Measurements from ENCODE around the gene BUD31. TPM values are rescaled to one million over a fixed set of nuclear protein-coding genes. Genes with fewer than 3 reads are reported as not detected.

Gene BUD31
- total RNA-seq, 4 donors from 2014 or later: 23.3 to 46.8 (median 28.0) TPM

DNA sequence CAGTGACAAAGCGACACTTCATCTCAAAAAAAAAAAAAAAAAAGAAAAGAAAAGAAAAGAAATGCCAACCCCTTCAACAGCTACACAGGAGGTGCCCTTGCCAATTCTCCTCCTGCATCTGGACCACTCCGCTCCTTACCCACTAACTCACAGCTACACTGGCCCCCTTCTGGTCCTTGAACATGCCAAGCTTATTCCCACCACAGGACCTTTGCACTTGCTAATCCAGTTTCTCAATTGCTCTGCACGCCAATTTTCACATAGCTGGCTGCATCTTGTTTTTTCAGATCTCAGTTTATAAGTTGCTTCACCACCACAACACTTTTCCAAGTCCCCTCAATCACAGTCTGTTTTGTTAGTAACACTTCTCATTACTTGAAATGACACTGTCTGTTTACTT, 5.9 kb upstream of the BUD31 start:
- H3K36me3 ChIP-seq: peaks cover 0 to 59% of the 10 kb centered on the region in 2 donors
- H3K27me3 ChIP-seq: no peaks in the 10 kb centered on the region
- no peaks in the 10 kb centered on the region for H3K9me3 ChIP-seq
- in situ Hi-C loops (cut with MboI; ENCODE audit: low sequenced_read_pairs in 4 of 4) (no loop called here), intact Hi-C loops (cut with DNase I; ENCODE audit: low total_unique reads) (no loop called here)
- no peak for ATAC-seq
- H3K4me3 ChIP-seq: no peak overlapping the region
- no peak for DNase-seq
- peaks cover 27 to 38% of the 10 kb centered on the region in 2 donors for H3K4me1 ChIP-seq
- H3K27ac ChIP-seq: no peak overlapping the region
- TF ChIP-seq POLR2A (IDR thresholded peaks at IDR 0.05): no peak
- TF ChIP-seq, protein P1, sequence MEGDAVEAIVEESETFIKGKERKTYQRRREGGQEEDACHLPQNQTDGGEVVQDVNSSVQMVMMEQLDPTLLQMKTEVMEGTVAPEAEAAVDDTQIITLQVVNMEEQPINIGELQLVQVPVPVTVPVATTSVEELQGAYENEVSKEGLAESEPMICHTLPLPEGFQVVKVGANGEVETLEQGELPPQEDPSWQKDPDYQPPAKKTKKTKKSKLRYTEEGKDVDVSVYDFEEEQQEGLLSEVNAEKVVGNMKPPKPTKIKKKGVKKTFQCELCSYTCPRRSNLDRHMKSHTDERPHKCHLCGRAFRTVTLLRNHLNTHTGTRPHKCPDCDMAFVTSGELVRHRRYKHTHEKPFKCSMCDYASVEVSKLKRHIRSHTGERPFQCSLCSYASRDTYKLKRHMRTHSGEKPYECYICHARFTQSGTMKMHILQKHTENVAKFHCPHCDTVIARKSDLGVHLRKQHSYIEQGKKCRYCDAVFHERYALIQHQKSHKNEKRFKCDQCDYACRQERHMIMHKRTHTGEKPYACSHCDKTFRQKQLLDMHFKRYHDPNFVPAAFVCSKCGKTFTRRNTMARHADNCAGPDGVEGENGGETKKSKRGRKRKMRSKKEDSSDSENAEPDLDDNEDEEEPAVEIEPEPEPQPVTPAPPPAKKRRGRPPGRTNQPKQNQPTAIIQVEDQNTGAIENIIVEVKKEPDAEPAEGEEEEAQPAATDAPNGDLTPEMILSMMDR (IDR thresholded peaks at IDR 0.05 in 4 of 5, conservative IDR thresholded peaks at IDR 0.05 in 1 of 5): no peak

DNA sequence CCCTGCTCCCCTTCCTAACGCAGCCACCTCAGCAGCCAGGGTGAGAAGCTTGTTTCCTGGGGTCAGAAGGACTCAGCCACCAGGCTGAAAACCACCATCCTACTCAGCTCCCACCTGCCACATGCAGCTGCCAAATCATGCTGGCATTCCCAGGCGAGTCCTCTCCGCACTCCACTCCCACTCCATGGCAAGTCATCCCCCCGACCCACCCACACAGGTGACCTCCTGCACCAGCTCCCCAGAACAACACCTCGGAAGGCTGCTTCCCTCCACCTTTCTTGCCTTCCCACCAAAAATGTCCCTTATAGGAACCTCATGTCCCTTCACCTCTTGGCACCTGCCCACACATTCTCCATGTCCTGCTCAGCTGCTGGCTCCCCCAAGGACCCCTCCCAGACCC, 5.0 kb upstream of the BUD31 start:
- H3K9me3 ChIP-seq: no peaks in the 10 kb centered on the region
- no peaks in the 10 kb centered on the region for H3K27me3 ChIP-seq
- intact Hi-C loops (cut with DNase I; ENCODE audit: low total_unique reads) (no loop called here), in situ Hi-C loops (cut with MboI; ENCODE audit: low sequenced_read_pairs in 4 of 4) (no loop called here)
- DNase-seq (no peak), ATAC-seq (no peak)
- H3K27ac ChIP-seq: no peak overlapping the region
- peaks cover 27 to 38% of the 10 kb centered on the region in 2 donors for H3K4me1 ChIP-seq
- TF ChIP-seq, protein P1 (IDR thresholded peaks at IDR 0.05 in 4 of 5, conservative IDR thresholded peaks at IDR 0.05 in 1 of 5): no peak
- TF ChIP-seq POLR2A (IDR thresholded peaks at IDR 0.05): no peak
- H3K36me3 ChIP-seq: peaks cover 0 to 53% of the 10 kb centered on the region in 2 donors
- no peak overlapping the region for H3K4me3 ChIP-seq

DNA sequence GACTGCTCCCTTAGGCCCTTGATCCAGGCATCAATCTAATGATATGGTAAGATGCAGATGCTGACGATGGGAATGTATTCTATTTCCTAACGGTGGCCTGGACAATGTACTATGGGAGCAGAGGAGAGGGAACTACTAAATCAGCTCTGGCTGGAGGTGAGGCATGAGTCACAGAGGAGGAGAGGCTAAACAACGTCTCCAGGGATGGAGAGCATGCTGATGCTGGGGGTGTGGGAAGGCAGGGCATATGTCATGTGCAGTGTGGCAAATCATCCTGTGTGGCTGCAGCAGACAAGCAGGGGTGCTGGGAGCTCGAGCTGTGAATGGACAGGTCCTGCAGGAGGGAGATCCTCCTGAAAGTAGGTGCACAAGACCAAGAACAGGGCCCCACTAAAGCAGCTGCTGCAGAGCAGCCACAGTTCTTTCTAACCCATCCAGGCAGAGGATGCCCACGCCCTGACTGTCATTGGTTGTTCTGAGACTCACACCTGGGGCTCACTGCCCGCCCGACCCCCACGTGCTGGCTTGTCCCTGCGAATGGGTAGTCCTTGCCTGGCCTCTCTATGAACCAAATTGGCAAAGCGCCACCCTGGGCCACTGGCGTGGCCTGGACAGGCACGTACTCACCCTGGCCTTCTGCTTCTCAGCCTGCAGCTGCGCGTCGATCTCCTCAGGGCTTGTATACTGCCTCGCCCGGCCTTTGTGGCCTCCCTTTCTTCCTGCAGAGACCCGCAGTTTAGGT, 4.4 kb upstream of the BUD31 start:
- in situ Hi-C loops (cut with MboI; ENCODE audit: low sequenced_read_pairs in 4 of 4) (no loop called here), intact Hi-C loops (cut with DNase I; ENCODE audit: low total_unique reads) (no loop called here)
- DNase-seq (no peak), ATAC-seq (no peak)
- TF ChIP-seq, protein P1 (IDR thresholded peaks at IDR 0.05 in 4 of 5, conservative IDR thresholded peaks at IDR 0.05 in 1 of 5): no peak
- no peak for TF ChIP-seq POLR2A (IDR thresholded peaks at IDR 0.05)
- peaks cover 0 to 50% of the 10 kb centered on the region in 2 donors for H3K36me3 ChIP-seq
- H3K9me3 ChIP-seq: no peaks in the 10 kb centered on the region
- no peaks in the 10 kb centered on the region for H3K27me3 ChIP-seq
- no peak overlapping the region for H3K4me3 ChIP-seq
- H3K27ac ChIP-seq: no peak overlapping the region
- peaks cover 28 to 39% of the 10 kb centered on the region in 2 donors for H3K4me1 ChIP-seq

DNA sequence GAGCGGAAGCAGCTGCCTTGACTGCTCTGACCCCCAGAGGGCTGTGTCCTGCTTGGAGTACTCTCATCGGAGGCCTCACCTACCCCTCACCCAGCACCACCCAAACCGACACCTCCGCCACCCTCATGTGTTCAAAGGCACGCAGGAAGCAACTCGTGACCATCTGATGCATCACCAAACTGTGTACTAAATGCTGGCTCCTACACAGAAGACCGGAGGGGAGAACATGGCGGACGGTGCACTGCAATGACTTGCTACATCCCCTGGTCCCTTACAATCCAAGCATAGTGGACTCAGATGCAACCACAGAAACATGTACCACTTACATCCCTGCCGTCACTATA, 3.8 kb upstream of the BUD31 start:
- ATAC-seq: no peak
- intact Hi-C loops (cut with DNase I; ENCODE audit: low total_unique reads) (loop anchor here (5.0 kb wide), 1 partner anchor 78 kb away; the partner anchor contains the start of gene ARPC1A), in situ Hi-C loops (cut with MboI; ENCODE audit: low sequenced_read_pairs in 4 of 4) (no loop called here)

More for the DNA sequence above, 3.8 kb upstream of the BUD31 start:
- no peak for DNase-seq
- TF ChIP-seq, protein P1 (IDR thresholded peaks at IDR 0.05 in 4 of 5, conservative IDR thresholded peaks at IDR 0.05 in 1 of 5): no peak
- no peak for TF ChIP-seq POLR2A (IDR thresholded peaks at IDR 0.05)
- H3K36me3 ChIP-seq: peaks cover 0 to 45% of the 10 kb centered on the region in 2 donors
- peaks cover 34 to 41% of the 10 kb centered on the region in 2 donors for H3K4me1 ChIP-seq
- no peaks in the 10 kb centered on the region for H3K9me3 ChIP-seq
- H3K27me3 ChIP-seq: no peaks in the 10 kb centered on the region
- H3K4me3 ChIP-seq: no peak overlapping the region
- no peak overlapping the region for H3K27ac ChIP-seq
